Ascending aorta (tissue), 2 donors: Measurements from ENCODE around the gene FXYD1. TPM values are rescaled to one million over a fixed set of nuclear protein-coding genes. Genes with fewer than 3 reads are reported as not detected.

Source experiments
- DNase-seq, 2 donors: peaks; one replicate each; pipeline ENCODE4 v3.0.0-alpha.2; 2019; ENCODE audit warnings: low spot score in 2 of 2
- H3K27ac ChIP-seq, 2 donors: fragments of 200-600 bp; sonication (generic); one replicate each; pipeline ENCODE4 v1.5.1; 2016 to 2017; ENCODE audit warnings: mild to moderate bottlenecking in 1 of 2
- H3K27me3 ChIP-seq: fragments of 200-600 bp; sonication (generic); one replicate; pipeline ENCODE4 v1.5.1; 2017
- H3K36me3 ChIP-seq, 2 donors: fragments of 200-600 bp; sonication (generic); one replicate each; pipeline ENCODE4 v1.5.1; 2016
- H3K4me1 ChIP-seq, 2 donors: fragments of 200-600 bp; sonication (generic); one replicate each; pipeline ENCODE4 v1.5.1; 2016 to 2017; ENCODE audit warnings: mild to moderate bottlenecking in 1 of 2
- H3K4me3 ChIP-seq, 2 donors: fragments of 200-600 bp; sonication (generic); one replicate each; pipeline ENCODE4 v1.5.1; 2016 to 2017; ENCODE audit warnings: mild to moderate bottlenecking in 1 of 2
- H3K9me3 ChIP-seq, 2 donors: fragments of 200-600 bp; sonication (generic); one replicate each; pipeline ENCODE4 v1.5.1; 2016
- CTCF ChIP-seq, 3 experiments: fragments of 200-600 bp in 2 of 3; fragments of 450-650 bp in 1 of 3; sonication (generic) in 2 of 3; IDR thresholded peaks; one replicate each; pipeline ENCODE4 v1.5.1; 2016 to 2019; ENCODE audit warnings: antibody characterized with exemption in 3 of 3, mild to moderate bottlenecking in 1 of 3, moderate library complexity in 1 of 3
- intact Hi-C: fragments of 100-400 bp; cut with DNase I; formaldehyde crosslinking; loops from one replicate; pipeline ENCODE4 v1.15.1; 2023
- total RNA-seq: library from RNA; depleted of rRNA; stranded (reverse); fragments of >200 nt; gene quantifications from one replicate; pipeline ENCODE4 v1.1.0, GENCODE V29; 2016

FXYD1 gene
- total RNA-seq, 1 donor from 2014 or later: 34.8 TPM

GRCh38 chr19:35181387-35181786 is 42.8 kb downstream of the FXYD1 start:
- no peak overlapping the region for H3K27ac ChIP-seq
- DNase-seq: no peak
- intact Hi-C loops: no loop called here
- H3K27me3 ChIP-seq: no peaks in the 10 kb centered on the region
- H3K36me3 ChIP-seq: no peaks in the 10 kb centered on the region
- no peak overlapping the region for H3K4me3 ChIP-seq
- no peaks in the 10 kb centered on the region for H3K9me3 ChIP-seq
- no peaks in the 10 kb centered on the region for H3K4me1 ChIP-seq
- TF ChIP-seq CTCF (IDR thresholded peaks at IDR 0.05): no peak

GRCh38 chr19:35184267-35184666 is 45.6 kb downstream of the FXYD1 start:
- intact Hi-C loops: no loop called here

GRCh38 chr19:35184884-35185283 is 46.3 kb downstream of the FXYD1 start:
- no peaks in the 10 kb centered on the region for H3K9me3 ChIP-seq
- H3K36me3 ChIP-seq: no peaks in the 10 kb centered on the region
- H3K4me1 ChIP-seq: no peaks in the 10 kb centered on the region
- no peak for DNase-seq
- no peak overlapping the region for H3K4me3 ChIP-seq
- no peak for TF ChIP-seq CTCF (IDR thresholded peaks at IDR 0.05)
- no peaks in the 10 kb centered on the region for H3K27me3 ChIP-seq
- intact Hi-C loops: no loop called here
- H3K27ac ChIP-seq: no peak overlapping the region

More at GRCh38 chr19:35184267-35184666, 45.6 kb downstream of the FXYD1 start:
- Histone ChIP-seq H3K27me3 (no peaks in the 10 kb centered on the region), H3K4me1 (no peaks in the 10 kb centered on the region), H3K36me3 (no peaks in the 10 kb centered on the region), H3K9me3 (no peaks in the 10 kb centered on the region), H3K27ac (no peak overlapping the region), H3K4me3 (no peak overlapping the region)
- no peak for TF ChIP-seq CTCF (IDR thresholded peaks at IDR 0.05)
- no peak for DNase-seq

Other genes with a start within 250 kb of the FXYD1 start
- gene ZNF30, start 211.9 kb upstream of the FXYD1 start, total RNA-seq: 11.8 TPM
- 10.4 TPM for gene ZNF792, start 174.6 kb upstream of the FXYD1 start, total RNA-seq
- 103 TPM for gene GRAMD1A, start 138.5 kb upstream of the FXYD1 start, total RNA-seq
- 20.8 TPM for gene SCN1B, start 108.4 kb upstream of the FXYD1 start, total RNA-seq
- 0.85 TPM for gene HPN, start 97.1 kb upstream of the FXYD1 start, total RNA-seq
- gene FXYD3, start 23.0 kb upstream of the FXYD1 start, total RNA-seq: not detected
- 59.3 TPM for gene LGI4, start 3.8 kb upstream of the FXYD1 start, total RNA-seq
- not detected for gene FXYD7, start 4.4 kb downstream of the FXYD1 start, total RNA-seq
- 138 TPM for gene FXYD5, start 15.9 kb downstream of the FXYD1 start, total RNA-seq
- gene FAM187B, start 89.9 kb downstream of the FXYD1 start, total RNA-seq: not detected
- gene LSR, start 110.2 kb downstream of the FXYD1 start, total RNA-seq: 79.4 TPM
- gene USF2, start 130.1 kb downstream of the FXYD1 start, total RNA-seq: 116 TPM
- gene HAMP, start 143.7 kb downstream of the FXYD1 start, total RNA-seq: not detected
- gene MAG, start 153.3 kb downstream of the FXYD1 start, total RNA-seq: not detected
- 0.75 TPM for gene CD22, start 190.4 kb downstream of the FXYD1 start, total RNA-seq
- gene FFAR1, start 209.1 kb downstream of the FXYD1 start, total RNA-seq: not detected
- not detected for gene FFAR3, start 219.6 kb downstream of the FXYD1 start, total RNA-seq
- not detected for gene GPR42, start 232.2 kb downstream of the FXYD1 start, total RNA-seq